Esophagus muscularis mucosa (tissue), 4 donors: ENCODE measurements around the gene BACH1. TPM values are rescaled to one million over a fixed set of nuclear protein-coding genes. Genes with fewer than 3 reads are reported as not detected.
A peak's percentile ranks its signal among the peaks of the same experiment; 100 is the strongest.

Experiments
- DNase-seq: peaks from one replicate; pipeline ENCODE4 v3.0.0-alpha.2; 2017; ENCODE audit errors: extremely low spot score
- H3K27ac ChIP-seq, 4 donors: fragments of 200-600 bp; sonication (generic); replicated peaks in 1 of 4; 1 replicate in 3 of 4; 2 replicates in 1 of 4; pipeline ENCODE4 v1.5.1; 2016 to 2019; ENCODE audit warnings: mild to moderate bottlenecking in 1 of 4
- H3K27me3 ChIP-seq, 4 donors: fragments of 200-600 bp; sonication (generic); one replicate each; pipeline versions ENCODE4 v1.5.1 to v1.6.0; 2016 to 2019
- H3K36me3 ChIP-seq, 4 donors: fragments of 200-600 bp; sonication (generic); one replicate each; pipeline ENCODE4 v1.5.1; 2016 to 2019
- H3K4me1 ChIP-seq, 4 donors: fragments of 200-600 bp; sonication (generic); one replicate each; pipeline ENCODE4 v1.5.1; 2016 to 2019
- H3K4me3 ChIP-seq, 4 donors: fragments of 200-600 bp; sonication (generic); 1 replicate in 2 of 4; 2 replicates in 2 of 4; pipeline ENCODE4 v1.5.1; 2016 to 2019; ENCODE audit warnings: mild to moderate bottlenecking in 4 of 4, moderate library complexity in 1 of 4
- H3K9me3 ChIP-seq, 4 donors: fragments of 200-600 bp; sonication (generic); 1 replicate in 3 of 4; 2 replicates in 1 of 4; pipeline ENCODE4 v1.5.1; 2016 to 2019
- EP300 ChIP-seq: sonication (generic); formaldehyde crosslinking; IDR thresholded peaks from one replicate; pipeline ENCODE4 v1.6.1; 2017; ENCODE audit warnings: antibody characterized with exemption
- POLR2A ChIP-seq: fragments of 450-650 bp; IDR thresholded peaks from one replicate; pipeline ENCODE4 v1.6.1; 2017; ENCODE audit warnings: antibody characterized with exemption, moderate library complexity, mild to moderate bottlenecking, low read depth
- POLR2AphosphoS5 ChIP-seq, 2 donors: sonication (generic); formaldehyde crosslinking; IDR thresholded peaks; one replicate each; pipeline ENCODE4 v1.6.1; 2017; ENCODE audit warnings: antibody characterized with exemption in 2 of 2
- WGBS: methylation state at CpG from one replicate; pipeline ENCODE4 v1.1.5; 2018; 5-methylcytosine and 5-hydroxymethylcytosine counted together
- intact Hi-C: fragments of 100-400 bp; cut with DNase I; formaldehyde crosslinking; loops from one replicate; pipeline ENCODE4 v1.15.1; 2023
- total RNA-seq, 4 donors: library from RNA; depleted of rRNA; stranded (reverse); fragments of >200 nt; gene quantifications; one replicate each; pipeline versions ENCODE4 v1.1.0 to v1.2.1, GENCODE V29; 2016
- TF ChIP-seq, protein P1 (sequence below), 3 experiments: fragments of 200-600 bp in 2 of 3; fragments of 450-650 bp in 1 of 3; sonication (generic) in 2 of 3; IDR thresholded peaks; one replicate each; pipeline ENCODE4 v1.5.1; 2017 to 2019; ENCODE audit warnings: antibody characterized with exemption in 3 of 3, mild to moderate bottlenecking in 2 of 3, moderate library complexity in 1 of 3

The BACH1 gene
- total RNA-seq, 4 donors from 2014 or later, result 43.8 to 86.3 (median 50.9) TPM

DNA sequence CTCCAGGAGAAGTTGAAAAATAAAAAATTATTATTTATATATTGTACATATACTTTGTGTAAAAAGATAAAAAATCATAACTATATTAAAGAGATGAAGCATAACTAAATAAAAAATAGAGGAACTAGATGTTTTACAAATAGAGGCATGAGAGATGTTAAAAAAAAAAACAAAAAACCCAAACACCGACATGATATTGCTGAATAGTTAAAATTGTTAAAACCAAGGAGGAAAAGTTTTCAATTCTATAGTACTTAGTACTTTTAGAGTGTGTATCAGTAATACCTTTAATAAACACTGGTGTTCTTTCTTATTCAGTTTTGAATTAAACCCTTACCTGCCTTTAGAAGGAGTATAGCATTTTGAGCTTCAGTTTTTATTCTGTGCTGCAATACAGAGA lies 32.1 kb downstream of the BACH1 start:
- H3K27me3 ChIP-seq, result no peaks in the 10 kb centered on the region
- H3K9me3 ChIP-seq, result no peaks in the 10 kb centered on the region
- peaks cover 0 to 55% (median 39%) of the 10 kb centered on the region in 4 donors for H3K36me3 ChIP-seq
- DNase-seq, result no peak
- no peak for TF ChIP-seq POLR2AphosphoS5 (IDR thresholded peaks at IDR 0.05)
- TF ChIP-seq POLR2A, result no peak
- TF ChIP-seq, protein P1, sequence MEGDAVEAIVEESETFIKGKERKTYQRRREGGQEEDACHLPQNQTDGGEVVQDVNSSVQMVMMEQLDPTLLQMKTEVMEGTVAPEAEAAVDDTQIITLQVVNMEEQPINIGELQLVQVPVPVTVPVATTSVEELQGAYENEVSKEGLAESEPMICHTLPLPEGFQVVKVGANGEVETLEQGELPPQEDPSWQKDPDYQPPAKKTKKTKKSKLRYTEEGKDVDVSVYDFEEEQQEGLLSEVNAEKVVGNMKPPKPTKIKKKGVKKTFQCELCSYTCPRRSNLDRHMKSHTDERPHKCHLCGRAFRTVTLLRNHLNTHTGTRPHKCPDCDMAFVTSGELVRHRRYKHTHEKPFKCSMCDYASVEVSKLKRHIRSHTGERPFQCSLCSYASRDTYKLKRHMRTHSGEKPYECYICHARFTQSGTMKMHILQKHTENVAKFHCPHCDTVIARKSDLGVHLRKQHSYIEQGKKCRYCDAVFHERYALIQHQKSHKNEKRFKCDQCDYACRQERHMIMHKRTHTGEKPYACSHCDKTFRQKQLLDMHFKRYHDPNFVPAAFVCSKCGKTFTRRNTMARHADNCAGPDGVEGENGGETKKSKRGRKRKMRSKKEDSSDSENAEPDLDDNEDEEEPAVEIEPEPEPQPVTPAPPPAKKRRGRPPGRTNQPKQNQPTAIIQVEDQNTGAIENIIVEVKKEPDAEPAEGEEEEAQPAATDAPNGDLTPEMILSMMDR (IDR thresholded peaks at IDR 0.05), result no peak
- no peak for TF ChIP-seq EP300
- peaks cover 14 to 36% (median 24%) of the 10 kb centered on the region in 4 donors for H3K4me1 ChIP-seq
- intact Hi-C loops, result no loop called here
- H3K4me3 ChIP-seq, result no peak overlapping the region
- no peak overlapping the region for H3K27ac ChIP-seq
- 83% methylated on average over 1 of the region's 1 CpG for WGBS

- TF ChIP-seq POLR2AphosphoS5 (IDR thresholded peaks at IDR 0.05), result no peak
- TF ChIP-seq, protein P1 (IDR thresholded peaks at IDR 0.05), result no peak
- no peak for TF ChIP-seq EP300
- no peak for TF ChIP-seq POLR2A
- H3K9me3 ChIP-seq, result no peaks in the 10 kb centered on the region
- peak overlapping the region; percentile 4 to 36 (median 20) for H3K27ac ChIP-seq
- H3K36me3 ChIP-seq, result peaks cover 0 to 36% (median 27%) of the 10 kb centered on the region in 4 donors
- H3K4me3 ChIP-seq, result no peak overlapping the region
- no peaks in the 10 kb centered on the region for H3K27me3 ChIP-seq
- H3K4me1 ChIP-seq, result peaks cover 14 to 55% (median 42%) of the 10 kb centered on the region in 4 donors
- no peak for DNase-seq
- intact Hi-C loops, result no loop called here
- WGBS, result 64% methylated on average over 10 of the region's 10 CpGs
Measured at GRCh38 chr21:29332461-29333362, 34.0 kb downstream of the BACH1 start.

GRCh38 chr21:29333406-29333805 lies 34.7 kb downstream of the BACH1 start:
- Histone ChIP-seq H3K4me3 (no peak overlapping the region), H3K9me3 (no peaks in the 10 kb centered on the region), H3K36me3 (peaks cover 0 to 33% (median 24%) of the 10 kb centered on the region in 4 donors), H3K4me1 (peaks cover 14 to 60% (median 48%) of the 10 kb centered on the region in 4 donors), H3K27me3 (no peaks in the 10 kb centered on the region), H3K27ac (peak overlapping the region in 2 of 4 donors; percentile 5 to 34)
- TF ChIP-seq POLR2AphosphoS5 (IDR thresholded peaks at IDR 0.05), result no peak
- TF ChIP-seq POLR2A, result no peak
- TF ChIP-seq, protein P1 (IDR thresholded peaks at IDR 0.05), result no peak
- no peak for TF ChIP-seq EP300
- DNase-seq, result no peak
- intact Hi-C loops, result no loop called here
- WGBS, result 49% methylated on average over 1 of the region's 1 CpG

GRCh38 chr21:29334717-29335428 lies 36.2 kb downstream of the BACH1 start:
- Histone ChIP-seq H3K9me3 (no peaks in the 10 kb centered on the region), H3K27ac (peak overlapping the region in 1 of 4 donors; percentile 24), H3K36me3 (peaks cover 0 to 21% (median 17%) of the 10 kb centered on the region in 4 donors), H3K27me3 (no peaks in the 10 kb centered on the region), H3K4me3 (no peak overlapping the region), H3K4me1 (peaks cover 16 to 58% (median 51%) of the 10 kb centered on the region in 4 donors)
- 85% methylated on average over 11 of the region's 11 CpGs for WGBS
- no peak for DNase-seq
- TF ChIP-seq POLR2A (no peak), POLR2AphosphoS5 (IDR thresholded peaks at IDR 0.05) (no peak), EP300 (no peak)
- TF ChIP-seq, protein P1 (IDR thresholded peaks at IDR 0.05), result no peak
- intact Hi-C loops, result no loop called here
